ENCODE results near the gene CD36. TPM values are rescaled to one million over a fixed set of nuclear protein-coding genes. Genes with fewer than 3 reads are reported as not detected.

The CD36 gene
- total RNA-seq, 4 donors from 2014 or later, result 122 to 261 (median 180) TPM

GRCh38 chr7:80636709-80637108 is 1.7 kb upstream of the CD36 start:
- no peak overlapping the region for H3K4me3 ChIP-seq
- peaks cover 0 to 6% (median 0%) of the 10 kb centered on the region in 4 donors for H3K9me3 ChIP-seq
- DNase-seq (ENCODE audit: low spot score in 2 of 2), result no peak
- H3K27me3 ChIP-seq, result no peaks in the 10 kb centered on the region
- H3K4me1 ChIP-seq, result peaks cover 0 to 40% (median 9%) of the 10 kb centered on the region in 4 donors
- WGBS, 2 donors, result 93 to 97% methylated on average over 1 of the region's 1 CpG
- TF ChIP-seq CTCF (IDR thresholded peaks at IDR 0.05) (no peak), POLR2A (IDR thresholded peaks at IDR 0.05) (no peak), EP300 (IDR thresholded peaks at IDR 0.05) (no peak)
- no peak overlapping the region for H3K27ac ChIP-seq
- H3K36me3 ChIP-seq, result no peaks in the 10 kb centered on the region

- no peak for TF ChIP-seq EP300 (IDR thresholded peaks at IDR 0.05)
- TF ChIP-seq CTCF (IDR thresholded peaks at IDR 0.05), result no peak
- no peak for TF ChIP-seq POLR2A (IDR thresholded peaks at IDR 0.05)
- no peaks in the 10 kb centered on the region for H3K27me3 ChIP-seq
- no peaks in the 10 kb centered on the region for H3K36me3 ChIP-seq
- WGBS, 2 donors, result 23 to 37% methylated on average over 2 of the region's 2 CpGs
- H3K4me3 ChIP-seq, result no peak overlapping the region
- peak overlapping the region in 2 of 4 donors; percentile 29 to 45 for H3K27ac ChIP-seq
- DNase-seq (ENCODE audit: low spot score in 2 of 2), result no peak
- H3K4me1 ChIP-seq, result peaks cover 0 to 33% (median 9%) of the 10 kb centered on the region in 4 donors
- H3K9me3 ChIP-seq, result peaks cover 0 to 6% (median 0%) of the 10 kb centered on the region in 4 donors
Measured at GRCh38 chr7:80637454-80637853, 988 bp upstream of the CD36 start.

- no peaks in the 10 kb centered on the region for H3K27me3 ChIP-seq
- H3K36me3 ChIP-seq, result no peaks in the 10 kb centered on the region
- no peak for DNase-seq (ENCODE audit: low spot score in 2 of 2)
- no peak for TF ChIP-seq POLR2A (IDR thresholded peaks at IDR 0.05)
- TF ChIP-seq CTCF (IDR thresholded peaks at IDR 0.05), result no peak
- TF ChIP-seq EP300 (IDR thresholded peaks at IDR 0.05), result no peak
- peaks cover 0 to 29% (median 9%) of the 10 kb centered on the region in 4 donors for H3K4me1 ChIP-seq
- no peak overlapping the region for H3K27ac ChIP-seq
- H3K9me3 ChIP-seq, result peaks cover 0 to 6% (median 0%) of the 10 kb centered on the region in 4 donors
- H3K4me3 ChIP-seq, result peak overlapping the region in 1 of 4 donors; percentile 18
Measured at GRCh38 chr7:80639011-80639410, 569 bp downstream of the CD36 start.

GRCh38 chr7:80640846-80641245 is 2.4 kb downstream of the CD36 start:
- no peak overlapping the region for H3K27ac ChIP-seq
- TF ChIP-seq EP300 (IDR thresholded peaks at IDR 0.05) (no peak), POLR2A (IDR thresholded peaks at IDR 0.05) (no peak), CTCF (IDR thresholded peaks at IDR 0.05) (no peak)
- DNase-seq (ENCODE audit: low spot score in 2 of 2), result no peak
- WGBS, 2 donors, result 74 to 82% methylated on average over 1 of the region's 1 CpG
- no peaks in the 10 kb centered on the region for H3K36me3 ChIP-seq
- H3K4me3 ChIP-seq, result peak overlapping the region in 1 of 4 donors; percentile 21
- peaks cover 0 to 16% (median 7%) of the 10 kb centered on the region in 4 donors for H3K4me1 ChIP-seq
- H3K9me3 ChIP-seq, result peaks cover 0 to 6% (median 0%) of the 10 kb centered on the region in 4 donors
- H3K27me3 ChIP-seq, result no peaks in the 10 kb centered on the region

GRCh38 chr7:80641548-80641947 is 3.1 kb downstream of the CD36 start:
- H3K4me1 ChIP-seq, result peaks cover 0 to 16% (median 7%) of the 10 kb centered on the region in 4 donors
- H3K27me3 ChIP-seq, result no peaks in the 10 kb centered on the region
- peak overlapping the region in 1 of 4 donors; percentile 21 for H3K4me3 ChIP-seq
- no peak for DNase-seq (ENCODE audit: low spot score in 2 of 2)
- TF ChIP-seq EP300 (IDR thresholded peaks at IDR 0.05) (no peak), POLR2A (IDR thresholded peaks at IDR 0.05) (no peak), CTCF (IDR thresholded peaks at IDR 0.05) (no peak)
- H3K27ac ChIP-seq, result no peak overlapping the region
- no peaks in the 10 kb centered on the region for H3K36me3 ChIP-seq
- peaks cover 0 to 6% (median 0%) of the 10 kb centered on the region in 4 donors for H3K9me3 ChIP-seq
